Nephron (organoid): ENCODE data around the gene TRIM17.

Experiments
- H3K27ac Mint-ChIP-seq, 3 experiments: 2 replicates each; pipeline ENCODE4 v1.8.0; 2020; ENCODE audit warnings: mixed read lengths in 3 of 3, mild to moderate bottlenecking in 2 of 3, moderate library complexity in 1 of 3
- H3K27me3 Mint-ChIP-seq: 2 replicates; pipeline ENCODE4 v1.8.0; 2021; ENCODE audit warnings: low read depth, mild to moderate bottlenecking, moderate library complexity, mixed read lengths
- H3K36me3 Mint-ChIP-seq: 2 replicates; pipeline ENCODE4 v1.8.0; 2020; ENCODE audit warnings: low read depth, mixed read lengths
- H3K4me1 Mint-ChIP-seq: 2 replicates; pipeline ENCODE4 v1.8.0; 2020; ENCODE audit warnings: mixed read lengths
- H3K4me3 Mint-ChIP-seq, 3 experiments: 2 replicates each; pipeline ENCODE4 v1.8.0; 2020; ENCODE audit warnings: mild to moderate bottlenecking in 3 of 3, mixed read lengths in 3 of 3, moderate library complexity in 2 of 3
- H3K9me3 Mint-ChIP-seq: 2 replicates; pipeline ENCODE4 v1.8.0; 2020; ENCODE audit warnings: mixed read lengths
- TF ChIP-seq, protein P1 (sequence below), 3 experiments: fragments of 200-600 bp; sonication (generic); IDR thresholded peaks; one replicate each; pipeline ENCODE4 v1.5.0; 2021; ENCODE audit warnings: antibody characterized with exemption in 3 of 3; ENCODE audit not compliant: unreplicated experiment in 3 of 3

The TRIM17 gene

DNA sequence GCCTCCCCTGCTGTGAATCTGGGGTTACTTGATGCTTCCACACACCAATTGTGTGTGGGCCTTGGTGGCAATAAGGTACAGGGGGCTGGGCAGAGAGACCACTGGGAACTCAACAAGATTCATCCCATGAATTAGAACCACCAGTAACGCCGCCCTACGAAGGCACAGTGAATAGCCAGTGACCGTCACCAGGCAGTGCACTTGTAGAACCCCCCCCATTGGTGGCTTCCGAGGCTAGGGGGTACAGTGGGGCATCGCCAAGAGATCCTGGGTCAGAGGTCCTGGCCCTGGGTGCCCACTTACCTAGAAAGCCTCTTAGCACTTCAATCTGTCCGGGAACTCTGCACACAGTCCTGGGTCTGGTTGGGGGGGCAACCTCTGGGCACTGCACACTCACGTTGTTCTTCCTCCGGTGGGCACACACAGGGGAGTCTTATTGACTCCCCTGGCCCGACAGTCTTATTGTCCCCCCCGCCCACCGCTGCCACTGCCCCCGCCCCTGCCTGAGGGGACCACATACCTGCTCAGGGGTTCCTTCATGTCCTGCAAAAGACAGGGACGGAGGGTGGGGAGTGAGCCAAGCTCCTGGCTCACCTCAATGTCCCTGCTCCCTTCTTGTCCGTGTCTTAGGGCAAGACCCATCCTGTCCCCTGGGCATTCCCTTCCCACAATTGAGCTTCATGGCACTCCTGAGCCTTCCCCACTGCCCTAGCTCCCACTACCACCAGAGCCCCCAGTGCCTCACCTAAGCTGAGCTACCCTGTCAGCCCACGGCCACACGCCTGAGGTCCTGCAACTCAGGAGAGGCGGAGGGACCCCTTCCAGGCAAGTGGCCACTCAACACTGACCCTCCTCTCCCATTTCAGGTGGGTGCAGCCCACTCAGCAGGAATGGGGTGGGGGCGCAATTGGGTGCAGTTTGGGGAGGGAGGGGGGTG lies 7.5 kb downstream of the TRIM17 start:
- Mint-ChIP-seq H3K27me3 (no peaks in the 10 kb centered on the region), H3K9me3 (no peaks in the 10 kb centered on the region), H3K4me1 (peaks cover 13% of the 10 kb centered on the region), H3K4me3 (peak overlapping the region; percentile 67 to 79 (median 75)), H3K27ac (peak overlapping the region in 1 of 3 experiments; percentile 45), H3K36me3 (peaks cover 10% of the 10 kb centered on the region)
- TF ChIP-seq, protein P1, sequence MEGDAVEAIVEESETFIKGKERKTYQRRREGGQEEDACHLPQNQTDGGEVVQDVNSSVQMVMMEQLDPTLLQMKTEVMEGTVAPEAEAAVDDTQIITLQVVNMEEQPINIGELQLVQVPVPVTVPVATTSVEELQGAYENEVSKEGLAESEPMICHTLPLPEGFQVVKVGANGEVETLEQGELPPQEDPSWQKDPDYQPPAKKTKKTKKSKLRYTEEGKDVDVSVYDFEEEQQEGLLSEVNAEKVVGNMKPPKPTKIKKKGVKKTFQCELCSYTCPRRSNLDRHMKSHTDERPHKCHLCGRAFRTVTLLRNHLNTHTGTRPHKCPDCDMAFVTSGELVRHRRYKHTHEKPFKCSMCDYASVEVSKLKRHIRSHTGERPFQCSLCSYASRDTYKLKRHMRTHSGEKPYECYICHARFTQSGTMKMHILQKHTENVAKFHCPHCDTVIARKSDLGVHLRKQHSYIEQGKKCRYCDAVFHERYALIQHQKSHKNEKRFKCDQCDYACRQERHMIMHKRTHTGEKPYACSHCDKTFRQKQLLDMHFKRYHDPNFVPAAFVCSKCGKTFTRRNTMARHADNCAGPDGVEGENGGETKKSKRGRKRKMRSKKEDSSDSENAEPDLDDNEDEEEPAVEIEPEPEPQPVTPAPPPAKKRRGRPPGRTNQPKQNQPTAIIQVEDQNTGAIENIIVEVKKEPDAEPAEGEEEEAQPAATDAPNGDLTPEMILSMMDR (IDR thresholded peaks at IDR 0.05; ENCODE audit: unreplicated experiment in 3 of 3): no peak

DNA sequence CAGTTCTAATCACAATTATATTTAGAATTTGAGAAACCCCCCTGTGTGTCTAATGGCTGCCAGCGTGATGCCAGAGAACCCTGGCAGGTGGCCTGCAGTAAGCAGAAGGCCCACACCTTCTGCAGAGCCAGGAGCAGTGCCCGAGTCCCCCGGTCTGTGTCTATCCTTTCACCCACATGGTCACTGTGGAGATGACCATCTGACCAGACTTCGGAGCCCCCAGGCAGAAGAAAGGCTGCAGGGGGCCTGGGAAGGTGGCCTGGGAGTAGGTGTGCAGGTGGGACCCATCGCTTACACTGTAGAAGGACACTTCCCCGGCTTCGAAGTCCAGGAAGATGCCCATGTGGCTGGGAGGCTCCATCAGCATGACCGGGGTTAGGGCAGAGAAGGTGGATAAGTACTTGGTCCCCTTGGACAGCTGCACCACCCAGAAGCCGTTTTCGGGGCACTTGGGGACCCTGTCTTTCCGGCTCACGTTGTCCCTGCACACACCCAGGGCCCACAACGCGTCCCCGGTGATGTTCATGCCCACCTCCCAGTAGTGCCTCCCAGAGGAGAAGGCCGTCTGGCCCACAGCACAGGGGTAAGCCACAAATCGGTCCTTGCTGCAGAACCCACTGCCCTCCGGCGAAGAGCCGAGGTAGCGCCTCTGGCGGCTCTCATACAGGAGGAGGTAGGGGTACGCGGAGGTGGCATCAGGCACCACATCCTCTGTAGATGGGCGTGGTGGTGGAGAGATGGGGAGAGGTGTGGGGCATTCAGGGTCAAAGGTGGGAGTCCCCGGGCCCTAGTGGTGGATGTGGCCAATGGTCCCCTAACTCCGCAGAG lies 8.4 kb downstream of the TRIM17 start:
- Mint-ChIP-seq H3K4me1 (peaks cover 13% of the 10 kb centered on the region), H3K27me3 (no peaks in the 10 kb centered on the region), H3K36me3 (peaks cover 8% of the 10 kb centered on the region)

DNA sequence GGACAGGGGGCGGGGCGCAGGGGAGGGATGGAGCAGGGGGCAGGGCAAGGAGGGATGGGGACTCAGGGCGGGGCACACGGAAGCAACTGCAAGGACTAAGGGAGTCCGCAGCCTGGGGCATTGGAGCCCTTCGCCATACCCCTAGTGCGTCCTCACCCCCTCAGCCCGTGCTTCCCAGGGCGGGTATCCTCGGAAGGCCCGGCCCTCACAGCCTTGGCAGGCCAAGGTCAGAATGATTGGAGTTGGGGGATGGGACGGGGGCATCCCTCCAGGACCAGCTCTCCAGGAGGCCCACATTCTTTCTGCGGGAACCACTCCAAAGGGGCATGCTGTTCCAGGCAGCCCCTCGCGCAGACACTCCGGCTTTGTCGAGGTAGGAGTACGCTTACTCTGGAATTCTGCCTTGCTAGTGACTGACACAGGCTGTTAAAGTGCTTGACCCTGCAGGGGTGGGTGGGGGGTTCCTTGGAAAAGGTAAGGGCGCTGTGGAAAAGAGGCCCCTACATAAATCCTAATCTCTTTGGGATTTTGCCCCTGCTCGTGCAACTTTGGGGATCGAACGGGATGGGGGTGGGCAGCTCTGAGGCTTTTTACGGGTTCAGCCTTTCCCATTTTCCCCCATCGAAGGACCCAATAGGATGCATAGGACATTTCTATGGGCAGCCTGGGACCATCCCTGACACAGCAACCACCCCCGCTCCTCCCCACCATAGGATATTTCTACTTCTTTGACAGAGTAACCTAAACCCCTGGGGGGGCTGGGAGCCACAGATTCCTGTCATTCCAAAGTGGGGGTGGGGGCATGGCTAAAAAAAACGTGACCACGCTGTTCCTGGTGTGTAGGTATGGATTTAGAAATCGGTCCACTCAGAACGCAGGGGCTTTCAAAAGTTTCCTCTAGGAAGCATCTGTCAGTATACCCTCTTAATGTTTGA lies 9.3 kb downstream of the TRIM17 start:
- peaks cover 10% of the 10 kb centered on the region for H3K36me3 Mint-ChIP-seq
- H3K27me3 Mint-ChIP-seq: no peaks in the 10 kb centered on the region
- TF ChIP-seq, protein P1 (IDR thresholded peaks at IDR 0.05; ENCODE audit: unreplicated experiment in 3 of 3): no peak
- peak overlapping the region in 1 of 3 experiments; percentile 40 for H3K27ac Mint-ChIP-seq
- no peaks in the 10 kb centered on the region for H3K9me3 Mint-ChIP-seq
- H3K4me1 Mint-ChIP-seq: peaks cover 13% of the 10 kb centered on the region
- peak overlapping the region; percentile 84 to 97 (median 94) for H3K4me3 Mint-ChIP-seq

More for the DNA sequence above, 8.4 kb downstream of the TRIM17 start:
- H3K9me3 Mint-ChIP-seq: no peaks in the 10 kb centered on the region
- H3K27ac Mint-ChIP-seq: no peak overlapping the region
- TF ChIP-seq, protein P1 (IDR thresholded peaks at IDR 0.05; ENCODE audit: unreplicated experiment in 3 of 3): no peak
- H3K4me3 Mint-ChIP-seq: peak overlapping the region; percentile 84 to 97 (median 94)

DNA sequence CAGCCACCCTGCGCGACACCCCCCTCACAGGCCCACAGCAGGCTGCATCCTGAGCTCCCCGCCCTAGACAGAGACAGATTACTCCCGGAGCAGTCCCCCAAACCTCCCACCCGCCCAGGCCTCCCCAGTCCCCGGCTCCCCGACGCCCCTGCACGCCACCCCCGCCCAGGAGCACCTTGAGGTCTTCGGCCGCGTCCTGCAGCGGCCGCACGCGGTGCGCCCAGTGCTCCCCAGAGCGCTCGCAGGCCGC lies 10.8 kb downstream of the TRIM17 start:
- Mint-ChIP-seq H3K27me3 (no peaks in the 10 kb centered on the region), H3K4me3 (peak overlapping the region; percentile 94 to 98 (median 97)), H3K9me3 (no peaks in the 10 kb centered on the region), H3K36me3 (peaks cover 10% of the 10 kb centered on the region), H3K27ac (peak overlapping the region; percentile 1 to 88 (median 84)), H3K4me1 (peaks cover 13% of the 10 kb centered on the region)
- TF ChIP-seq, protein P1 (IDR thresholded peaks at IDR 0.05; ENCODE audit: unreplicated experiment in 3 of 3): no peak

DNA sequence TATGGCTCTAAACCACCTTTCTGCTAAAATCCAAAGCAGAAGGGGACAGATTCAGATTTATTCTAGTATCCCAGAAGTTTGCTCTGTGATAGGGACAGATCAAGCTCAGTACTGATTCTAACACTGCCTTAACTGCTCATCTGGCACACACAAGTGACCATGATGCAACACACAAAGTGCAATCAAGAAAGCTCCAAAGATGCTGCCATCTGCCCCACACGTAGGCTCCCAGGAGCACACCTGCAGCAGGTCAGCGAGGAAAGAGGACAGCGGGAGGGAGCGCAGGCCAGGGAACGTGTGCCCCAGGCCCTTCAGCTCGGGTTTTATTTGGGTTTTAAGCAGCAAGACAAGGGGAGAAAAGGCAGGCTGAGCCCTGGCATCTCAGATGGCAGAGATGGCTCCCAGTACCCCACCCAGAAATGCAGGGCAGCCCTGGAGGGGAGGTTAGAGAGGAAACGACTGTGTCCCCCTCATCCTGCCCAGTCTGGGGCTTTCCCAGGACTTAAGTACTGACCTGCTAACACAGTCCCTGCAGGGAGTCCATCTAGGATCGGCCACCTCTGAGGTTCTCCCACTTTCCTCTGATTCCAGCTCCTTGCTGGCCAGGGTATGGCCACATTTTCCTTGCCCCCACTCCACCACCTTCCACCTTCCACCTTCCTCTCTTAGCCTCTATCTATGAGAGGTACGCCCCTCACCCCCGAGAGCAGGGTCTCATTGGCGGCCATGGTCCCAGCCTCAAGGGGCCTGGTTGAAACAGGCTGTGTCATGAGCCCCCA lies 11.3 kb downstream of the TRIM17 start:
- Mint-ChIP-seq H3K4me1 (peaks cover 13% of the 10 kb centered on the region), H3K36me3 (peaks cover 8% of the 10 kb centered on the region), H3K27ac (peak overlapping the region; percentile 1 to 88 (median 84)), H3K27me3 (no peaks in the 10 kb centered on the region), H3K4me3 (peak overlapping the region; percentile 94 to 98 (median 97)), H3K9me3 (no peaks in the 10 kb centered on the region)
- TF ChIP-seq, protein P1 (IDR thresholded peaks at IDR 0.05; ENCODE audit: unreplicated experiment in 3 of 3): no peak
